ENCODE data around the gene GSK3A. TPM values are rescaled to one million over a fixed set of nuclear protein-coding genes. Genes with fewer than 3 reads are reported as not detected.

Gene GSK3A
- total and polyA plus RNA-seq, 2 of the 4 experiments (the other 2 are of a cell fraction), result 8.1 to 43.3 TPM

DNA sequence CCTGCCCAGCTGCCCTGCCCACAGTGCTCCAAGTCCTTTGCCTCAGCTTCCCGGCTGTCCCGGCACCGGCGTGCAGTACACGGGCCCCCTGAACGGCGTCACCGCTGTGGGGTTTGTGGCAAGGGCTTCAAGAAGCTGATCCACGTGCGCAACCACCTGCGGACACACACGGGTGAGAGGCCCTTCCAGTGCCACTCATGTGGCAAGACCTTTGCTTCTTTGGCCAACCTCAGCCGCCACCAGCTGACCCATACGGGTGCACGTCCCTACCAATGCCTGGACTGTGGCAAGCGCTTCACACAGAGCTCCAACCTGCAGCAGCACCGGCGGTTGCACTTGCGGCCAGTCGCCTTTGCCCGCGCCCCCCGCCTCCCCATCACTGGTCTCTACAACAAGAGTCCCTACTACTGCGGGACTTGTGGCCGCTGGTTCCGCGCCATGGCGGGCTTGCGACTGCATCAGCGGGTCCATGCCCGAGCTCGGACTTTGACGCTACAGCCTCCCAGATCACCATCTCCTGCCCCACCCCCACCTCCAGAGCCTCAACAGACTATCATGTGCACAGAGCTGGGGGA, 16.6 kb downstream of the GSK3A start:
- no peak overlapping the region for H3K23ac ChIP-seq (ENCODE audit: low read depth, low read length)
- H2BK5ac ChIP-seq (ENCODE audit: low read depth, low read length, poor library complexity, severe bottlenecking), result no peak overlapping the region
- dilution Hi-C loops (cut with HindIII; ENCODE audit: low sequenced_read_pairs, unreplicated experiment), result no loop called here
- no peak overlapping the region for H3K4me3 ChIP-seq (ENCODE audit: insufficient read depth, low read depth, low read length)
- no peak overlapping the region for H3K56ac ChIP-seq (ENCODE audit: extremely low read depth, insufficient read depth, low read length)
- CTCF ChIA-PET, result no interaction called here
- in situ Hi-C loops (cut with MboI; ENCODE audit: low sequenced_read_pairs), result no loop called here
- H2AK5ac ChIP-seq (ENCODE audit: low read depth, low read length), result no peak overlapping the region
- H3K9ac ChIP-seq (ENCODE audit: low read depth, low read length), result no peak overlapping the region
- no peak overlapping the region for H4K8ac ChIP-seq (ENCODE audit: low read depth in 2 of 2, low read length in 2 of 2)
- BruUV-seq (replicated peaks), result no TSS peak
- H3K79me1 ChIP-seq (ENCODE audit: low read depth in 1 of 2, low read length in 2 of 2), result peaks cover 23 to 81% of the 10 kb centered on the region in 2 experiments
- no peak overlapping the region for H4K5ac ChIP-seq (ENCODE audit: low read depth, low read length)
- POLR2A ChIA-PET (ENCODE audit: unreplicated experiment), result interaction anchor here (0.5 to 0.6 kb wide), 2 partner anchors 34 to 106 kb away, joined by 3 to 6 read pairs; no protein-coding TSS in a partner anchor
- no peak overlapping the region for H3K14ac ChIP-seq (replicated peaks; ENCODE audit: low read depth, low read length)
- no peak overlapping the region for H3K27ac ChIP-seq (ENCODE audit: insufficient read depth, low read length)
- no peak overlapping the region for H3K4me2 ChIP-seq (ENCODE audit: low read depth, low read length)
- no peaks in the 10 kb centered on the region for H3K9me3 ChIP-seq (ENCODE audit: control insufficient read depth, insufficient read depth, low read length)
- H3K36me3 ChIP-seq (ENCODE audit: control insufficient read depth, insufficient read depth, low read length), result peaks cover 57% of the 10 kb centered on the region
- intact Hi-C loops (cut with micrococcal nuclease), result no loop called here
- ATAC-seq (ENCODE audit: low read depth) (no peak), DNase-seq (no peak)
- TF ChIP-seq FOS (IDR thresholded peaks at IDR 0.05; ENCODE audit: low read depth, low read length), result no peak
- TF ChIP-seq NFE2L2 (IDR thresholded peaks at IDR 0.05; ENCODE audit: low read depth, low read length), result no peak
- no peak for TF ChIP-seq SMC3 (IDR thresholded peaks at IDR 0.05; ENCODE audit: low read depth, low read length)
- no peak for TF ChIP-seq BHLHE40 (IDR thresholded peaks at IDR 0.05; ENCODE audit: low read depth, low read length)
- no peak for TF ChIP-seq MAZ (IDR thresholded peaks at IDR 0.05; ENCODE audit: borderline replicate concordance, low read depth, low read length)
- TF ChIP-seq RAD21 (IDR thresholded peaks at IDR 0.05; ENCODE audit: low read length), result no peak
- TF ChIP-seq RFX5 (IDR thresholded peaks at IDR 0.05; ENCODE audit: low read depth, low read length), result no peak
- TF ChIP-seq POLR2A (IDR thresholded peaks at IDR 0.05; ENCODE audit: low read depth, low read length), result no peak
- H4K91ac ChIP-seq (ENCODE audit: insufficient read depth, low read depth, low read length), result no peak overlapping the region
- H3K4me1 ChIP-seq (ENCODE audit: control insufficient read depth, insufficient read depth, low read length), result no peaks in the 10 kb centered on the region
- H2BK120ac ChIP-seq (ENCODE audit: low read depth, low read length), result no peak overlapping the region
- H3K27me3 ChIP-seq (ENCODE audit: control insufficient read depth, insufficient read depth, low read length), result no peaks in the 10 kb centered on the region
- no peak overlapping the region for H3K4ac ChIP-seq (ENCODE audit: low read depth, low read length)
- H2BK15ac ChIP-seq (ENCODE audit: low read depth, low read length), result no peak overlapping the region
- peaks cover 67% of the 10 kb centered on the region for H4K20me1 ChIP-seq (ENCODE audit: insufficient read depth, low read length)
- no peak overlapping the region for H2BK20ac ChIP-seq (ENCODE audit: low read depth, low read length)
- H2AFZ ChIP-seq (replicated peaks; ENCODE audit: low read length, poor library complexity), result no peak overlapping the region
- no peak overlapping the region for H3K18ac ChIP-seq (ENCODE audit: low read depth, low read length)
- H3K9me1 ChIP-seq (ENCODE audit: insufficient read depth, low read length), result peaks cover 14% of the 10 kb centered on the region
- 92% methylated on average over 18 of the region's 33 CpGs; no CpG with 5 or more reads in 1 of the 2 experiments for WGBS, 2 experiments (ENCODE audit: extremely low coverage in 2 of 2, insufficient read length in 1 of 2)
- H2AK9ac ChIP-seq (replicated peaks; ENCODE audit: low read depth, low read length, poor library complexity), result peak overlapping the region; percentile 28

Data from IMR-90 (cell line).